ENCODE data around the gene SPSB3. TPM values are rescaled to one million over a fixed set of nuclear protein-coding genes. Genes with fewer than 3 reads are reported as not detected.

The SPSB3 gene
- total RNA-seq, 4 donors from 2014 or later, result 76.4 to 148 (median 102) TPM

DNA sequence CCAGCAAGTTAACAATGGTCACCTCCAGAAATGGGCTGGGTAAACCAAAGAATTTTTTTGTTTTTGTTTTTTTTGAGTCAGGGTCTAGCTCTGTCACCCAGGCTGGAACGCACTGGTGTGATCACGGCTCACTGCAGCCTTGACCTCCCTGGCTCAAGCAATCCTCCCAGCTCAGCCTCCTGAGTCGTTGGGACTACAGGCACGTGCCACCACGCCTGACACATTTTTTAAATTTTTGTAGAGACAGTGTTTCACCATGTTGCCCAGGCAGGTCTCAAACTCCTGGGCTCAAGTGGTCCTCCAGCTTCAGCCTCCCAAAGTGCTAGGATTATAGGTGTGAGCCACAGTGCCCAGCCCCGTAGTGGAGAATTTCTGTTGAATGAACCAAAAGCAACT is 1.7 kb downstream of the SPSB3 start:
- Histone ChIP-seq H3K27ac (no peak overlapping the region), H3K4me1 (peaks cover 3 to 41% (median 8%) of the 10 kb centered on the region in 4 donors)

DNA sequence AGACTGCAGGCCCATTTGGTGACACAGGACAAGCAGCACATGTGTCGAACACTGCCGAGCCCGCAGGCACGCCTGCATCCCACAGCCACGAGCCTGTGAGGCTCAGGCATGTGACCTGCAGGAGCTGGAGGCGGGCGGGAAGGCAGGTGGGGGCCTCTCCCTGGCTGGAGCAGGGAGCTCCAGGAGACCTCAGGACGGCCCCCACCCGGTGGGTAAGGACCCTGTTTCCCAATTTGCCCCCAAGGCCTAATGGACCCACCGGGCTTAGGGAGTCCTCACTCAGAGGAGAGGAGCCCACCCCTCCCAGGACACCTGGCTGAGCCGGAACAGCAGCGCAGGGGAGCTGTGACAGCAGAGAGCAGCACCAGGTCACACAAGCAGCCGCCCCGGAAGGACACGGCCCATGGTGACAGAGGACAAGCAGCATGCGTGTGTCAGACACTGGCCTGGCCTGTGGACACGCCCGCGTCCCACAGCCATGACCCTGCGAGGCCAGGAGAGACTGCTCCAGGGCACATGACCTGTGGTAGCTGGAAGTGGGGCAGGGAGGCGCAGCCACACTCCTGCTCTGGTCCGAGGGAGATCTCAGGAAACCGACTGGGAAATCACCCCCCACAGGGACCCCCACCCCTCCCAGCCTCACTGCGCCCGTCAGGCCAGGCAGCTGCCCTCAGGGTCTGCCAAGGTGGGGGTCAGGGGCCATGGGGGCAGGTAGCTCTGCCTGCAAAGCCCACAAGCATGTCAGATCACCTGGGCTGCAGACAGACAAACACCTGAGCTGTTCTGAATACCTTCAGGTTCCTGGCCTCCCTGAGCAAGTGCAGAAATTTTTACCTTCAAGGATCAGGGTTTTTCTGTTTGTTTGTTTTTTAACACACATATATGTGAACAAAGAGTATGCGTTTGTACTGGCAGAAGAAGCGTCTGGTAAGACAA is 2.4 kb downstream of the SPSB3 start:
- DNase-seq, result no peak
- H3K36me3 ChIP-seq, result peaks cover 0 to 49% (median 0%) of the 10 kb centered on the region in 3 donors
- H3K4me3 ChIP-seq, result no peak overlapping the region
- no peak overlapping the region for H3K27ac ChIP-seq
- H3K27me3 ChIP-seq, result no peaks in the 10 kb centered on the region
- TF ChIP-seq CTCF (IDR thresholded peaks at IDR 0.05), result no peak
- TF ChIP-seq POLR2A (IDR thresholded peaks at IDR 0.05), result no peak
- H3K4me1 ChIP-seq, result peaks cover 3 to 41% (median 8%) of the 10 kb centered on the region in 4 donors
- no peaks in the 10 kb centered on the region for H3K9me3 ChIP-seq

More for the DNA sequence above, 1.7 kb downstream of the SPSB3 start:
- no peak for DNase-seq
- Histone ChIP-seq H3K9me3 (no peaks in the 10 kb centered on the region), H3K36me3 (peaks cover 0 to 43% (median 0%) of the 10 kb centered on the region in 3 donors), H3K4me3 (no peak overlapping the region), H3K27me3 (no peaks in the 10 kb centered on the region)
- TF ChIP-seq POLR2A (IDR thresholded peaks at IDR 0.05) (no peak), CTCF (IDR thresholded peaks at IDR 0.05) (no peak)

GRCh38 chr16:1779234-1779701 is 3.1 kb downstream of the SPSB3 start:
- Histone ChIP-seq H3K9me3 (no peaks in the 10 kb centered on the region), H3K4me1 (peaks cover 3 to 41% (median 10%) of the 10 kb centered on the region in 4 donors), H3K27ac (no peak overlapping the region), H3K4me3 (no peak overlapping the region), H3K27me3 (no peaks in the 10 kb centered on the region), H3K36me3 (peaks cover 0 to 52% (median 0%) of the 10 kb centered on the region in 3 donors)
- DNase-seq, result no peak
- no peak for TF ChIP-seq CTCF (IDR thresholded peaks at IDR 0.05)
- TF ChIP-seq POLR2A (IDR thresholded peaks at IDR 0.05), result no peak

GRCh38 chr16:1778200-1779179 is 3.9 kb downstream of the SPSB3 start:
- H3K36me3 ChIP-seq, result peaks cover 0 to 52% (median 0%) of the 10 kb centered on the region in 3 donors
- H3K4me3 ChIP-seq, result no peak overlapping the region
- DNase-seq, result no peak
- H3K27ac ChIP-seq, result no peak overlapping the region
- no peaks in the 10 kb centered on the region for H3K27me3 ChIP-seq
- H3K9me3 ChIP-seq, result no peaks in the 10 kb centered on the region
- H3K4me1 ChIP-seq, result peaks cover 3 to 40% (median 13%) of the 10 kb centered on the region in 4 donors
- TF ChIP-seq CTCF (IDR thresholded peaks at IDR 0.05), result no peak
- TF ChIP-seq POLR2A (IDR thresholded peaks at IDR 0.05), result no peak

All from Peyer's patch (tissue), 4 donors.